Type B pancreatic cell (in vitro differentiated cells): ENCODE results near the gene UBE2E1. TPM values are rescaled to one million over a fixed set of nuclear protein-coding genes. Genes with fewer than 3 reads are reported as not detected.

ENCODE experiments used
- DNase-seq: peaks from one replicate; pipeline ENCODE4 v3.0.0; 2021; ENCODE audit warnings: mixed read lengths; ENCODE audit not compliant: unreplicated experiment; ENCODE audit errors: extremely low spot score
- H3K27ac Mint-ChIP-seq: 2 replicates; pipeline ENCODE4 v1.8.0; 2021; ENCODE audit warnings: mild to moderate bottlenecking, mixed read lengths
- H3K27me3 Mint-ChIP-seq: 2 replicates; pipeline ENCODE4 v1.8.0; 2021; ENCODE audit warnings: mixed read lengths
- H3K36me3 Mint-ChIP-seq: 2 replicates; pipeline ENCODE4 v1.8.0; 2021; ENCODE audit warnings: mixed read lengths
- H3K4me1 Mint-ChIP-seq: one replicate; pipeline ENCODE4 v1.8.0; 2021; ENCODE audit warnings: mixed read lengths; ENCODE audit not compliant: unreplicated experiment
- H3K4me3 Mint-ChIP-seq: 2 replicates; pipeline ENCODE4 v1.8.0; 2021; ENCODE audit warnings: mild to moderate bottlenecking, mixed read lengths
- H3K9me3 Mint-ChIP-seq: 2 replicates; pipeline ENCODE4 v1.8.0; 2021; ENCODE audit warnings: mixed read lengths
- total RNA-seq: library from RNA; stranded (reverse); gene quantifications from 2 replicates; pipeline ENCODE4 v1.2.1, GENCODE V29; 2021; ENCODE audit warnings: low replicate concordance
- TF ChIP-seq, protein P1 (sequence below): fragments of 200-600 bp; sonication (generic); conservative IDR thresholded peaks from 2 replicates; pipeline ENCODE4 v1.5.0; 2021; ENCODE audit warnings: antibody characterized with exemption, mild to moderate bottlenecking

The UBE2E1 gene
- total RNA-seq, 1 donor from 2014 or later, result 110 TPM

DNA sequence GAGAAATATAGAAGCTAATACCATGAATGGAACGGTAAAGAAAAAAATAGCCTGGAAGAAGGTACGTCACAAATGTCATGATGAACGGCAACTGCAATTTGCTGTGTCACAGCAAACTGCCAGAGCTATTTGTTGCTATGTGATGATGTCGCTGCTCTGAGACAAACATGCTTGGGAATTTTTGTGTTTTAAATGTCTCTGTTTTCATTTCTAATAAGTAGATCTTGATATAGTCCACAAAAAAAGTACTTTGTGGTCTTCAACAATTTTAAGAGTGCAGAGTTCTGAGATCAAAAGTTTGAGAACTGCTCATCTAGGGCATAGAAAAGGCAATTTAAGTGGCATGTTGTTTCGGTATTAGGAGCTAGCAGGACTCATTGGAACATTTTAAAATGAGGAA is 135.0 kb downstream of the UBE2E1 start:
- H3K4me1 Mint-ChIP-seq, result peaks cover 17% of the 10 kb centered on the region
- H3K4me3 Mint-ChIP-seq, result no peak overlapping the region
- TF ChIP-seq, protein P1, sequence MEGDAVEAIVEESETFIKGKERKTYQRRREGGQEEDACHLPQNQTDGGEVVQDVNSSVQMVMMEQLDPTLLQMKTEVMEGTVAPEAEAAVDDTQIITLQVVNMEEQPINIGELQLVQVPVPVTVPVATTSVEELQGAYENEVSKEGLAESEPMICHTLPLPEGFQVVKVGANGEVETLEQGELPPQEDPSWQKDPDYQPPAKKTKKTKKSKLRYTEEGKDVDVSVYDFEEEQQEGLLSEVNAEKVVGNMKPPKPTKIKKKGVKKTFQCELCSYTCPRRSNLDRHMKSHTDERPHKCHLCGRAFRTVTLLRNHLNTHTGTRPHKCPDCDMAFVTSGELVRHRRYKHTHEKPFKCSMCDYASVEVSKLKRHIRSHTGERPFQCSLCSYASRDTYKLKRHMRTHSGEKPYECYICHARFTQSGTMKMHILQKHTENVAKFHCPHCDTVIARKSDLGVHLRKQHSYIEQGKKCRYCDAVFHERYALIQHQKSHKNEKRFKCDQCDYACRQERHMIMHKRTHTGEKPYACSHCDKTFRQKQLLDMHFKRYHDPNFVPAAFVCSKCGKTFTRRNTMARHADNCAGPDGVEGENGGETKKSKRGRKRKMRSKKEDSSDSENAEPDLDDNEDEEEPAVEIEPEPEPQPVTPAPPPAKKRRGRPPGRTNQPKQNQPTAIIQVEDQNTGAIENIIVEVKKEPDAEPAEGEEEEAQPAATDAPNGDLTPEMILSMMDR, result no peak
- H3K27ac Mint-ChIP-seq, result no peak overlapping the region
- H3K36me3 Mint-ChIP-seq, result no peaks in the 10 kb centered on the region
- H3K27me3 Mint-ChIP-seq, result peaks cover 18% of the 10 kb centered on the region
- peaks cover 4% of the 10 kb centered on the region for H3K9me3 Mint-ChIP-seq
- no peak for DNase-seq

Other genes starting within 250 kb of the UBE2E1 start
- 8.0 and 10.8 TPM in 2 replicates for gene NKIRAS1, start 111.0 kb downstream of the UBE2E1 start, total RNA-seq
- 2,083 and 2,257 TPM in 2 replicates for gene RPL15, start 111.2 kb downstream of the UBE2E1 start, total RNA-seq
- 20.6 and 23.1 TPM in 2 replicates for gene NR1D2, start 139.3 kb downstream of the UBE2E1 start, total RNA-seq